LNCaP clone FGC (cell line): Measurements from ENCODE around the gene NTN5.

Experiments used
- DNase-seq: peaks from one replicate; pipeline ENCODE4 v3.0.0-alpha.2; 2011; ENCODE audit warnings: low read depth
- H3K4me3 ChIP-seq: 2 replicates; pipeline ENCODE4 v1.5.1; 2011; ENCODE audit warnings: mild to moderate bottlenecking, low read depth, low read length, control low read depth
- TF ChIP-seq, protein P1 (sequence below): IDR thresholded peaks from 2 replicates; pipeline ENCODE4 v1.5.1; 2012; ENCODE audit warnings: mild to moderate bottlenecking; ENCODE audit not compliant: control insufficient read depth, insufficient read depth; ENCODE audit errors: extremely low read depth

NTN5 gene

DNA sequence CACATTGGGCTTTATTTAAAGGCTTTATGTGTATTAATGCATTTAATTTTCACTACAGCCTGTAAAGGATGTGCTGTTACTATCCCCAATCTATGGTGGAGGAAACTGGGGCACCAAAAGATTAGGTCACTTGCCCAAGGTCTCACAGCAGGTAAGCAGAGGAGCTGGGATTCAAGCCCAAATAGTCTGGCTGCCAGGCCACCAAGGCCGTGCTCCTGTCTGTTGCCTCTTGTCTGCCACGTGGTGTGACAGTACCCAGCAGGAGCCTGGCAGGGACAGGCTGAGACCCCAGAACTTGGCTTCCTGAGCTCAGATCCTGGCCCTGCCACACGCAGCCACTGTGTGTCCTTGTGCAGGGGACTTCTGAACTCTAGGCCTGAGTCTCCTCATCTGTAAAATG lies 4.5 kb downstream of the NTN5 start:
- TF ChIP-seq, protein P1, sequence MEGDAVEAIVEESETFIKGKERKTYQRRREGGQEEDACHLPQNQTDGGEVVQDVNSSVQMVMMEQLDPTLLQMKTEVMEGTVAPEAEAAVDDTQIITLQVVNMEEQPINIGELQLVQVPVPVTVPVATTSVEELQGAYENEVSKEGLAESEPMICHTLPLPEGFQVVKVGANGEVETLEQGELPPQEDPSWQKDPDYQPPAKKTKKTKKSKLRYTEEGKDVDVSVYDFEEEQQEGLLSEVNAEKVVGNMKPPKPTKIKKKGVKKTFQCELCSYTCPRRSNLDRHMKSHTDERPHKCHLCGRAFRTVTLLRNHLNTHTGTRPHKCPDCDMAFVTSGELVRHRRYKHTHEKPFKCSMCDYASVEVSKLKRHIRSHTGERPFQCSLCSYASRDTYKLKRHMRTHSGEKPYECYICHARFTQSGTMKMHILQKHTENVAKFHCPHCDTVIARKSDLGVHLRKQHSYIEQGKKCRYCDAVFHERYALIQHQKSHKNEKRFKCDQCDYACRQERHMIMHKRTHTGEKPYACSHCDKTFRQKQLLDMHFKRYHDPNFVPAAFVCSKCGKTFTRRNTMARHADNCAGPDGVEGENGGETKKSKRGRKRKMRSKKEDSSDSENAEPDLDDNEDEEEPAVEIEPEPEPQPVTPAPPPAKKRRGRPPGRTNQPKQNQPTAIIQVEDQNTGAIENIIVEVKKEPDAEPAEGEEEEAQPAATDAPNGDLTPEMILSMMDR, result no peak
- H3K4me3 ChIP-seq, result no peak overlapping the region
- no peak for DNase-seq

DNA sequence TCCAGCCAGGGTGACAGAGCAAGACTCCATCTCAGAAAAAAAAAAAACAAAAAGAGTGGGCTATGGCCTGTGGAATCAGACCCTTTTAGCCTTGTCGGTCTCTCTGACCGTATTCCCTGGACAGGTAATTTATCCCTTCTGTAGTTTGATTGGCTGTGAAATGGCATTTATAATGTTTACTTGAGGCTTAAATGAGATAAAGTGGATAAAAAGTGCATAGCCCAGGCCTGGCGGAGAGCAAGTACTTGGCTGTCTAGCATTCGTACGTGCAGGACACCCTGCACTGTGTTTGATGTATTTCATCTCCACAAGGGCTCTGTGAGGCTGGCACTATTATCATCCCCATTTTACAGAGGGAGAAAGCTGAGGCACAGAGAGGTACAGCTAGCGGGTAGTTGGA lies 7.0 kb downstream of the NTN5 start:
- H3K4me3 ChIP-seq, result no peak overlapping the region
- no peak for DNase-seq
- TF ChIP-seq, protein P1, result no peak

DNA sequence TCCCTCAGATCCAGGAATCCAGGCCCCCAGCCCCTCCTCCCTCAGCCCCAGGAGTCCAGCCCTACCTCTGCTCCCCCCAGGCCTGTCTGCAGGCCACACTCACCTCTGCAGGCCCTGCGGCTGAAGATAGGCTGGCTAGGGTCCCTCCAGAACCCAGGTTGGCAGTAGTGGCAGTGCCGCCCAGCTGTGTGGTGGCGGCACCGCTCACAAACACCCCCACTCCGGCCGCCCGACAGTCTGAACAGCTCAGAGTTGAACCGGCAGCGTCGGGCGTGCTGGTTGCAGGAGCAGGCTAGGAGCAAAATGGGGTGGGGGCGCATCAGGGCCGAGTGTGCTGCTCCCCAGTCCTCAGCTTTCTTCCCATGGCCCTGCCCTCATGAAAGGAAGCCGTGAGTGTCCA lies 8.3 kb downstream of the NTN5 start:
- no peak overlapping the region for H3K4me3 ChIP-seq
- no peak for DNase-seq

DNA sequence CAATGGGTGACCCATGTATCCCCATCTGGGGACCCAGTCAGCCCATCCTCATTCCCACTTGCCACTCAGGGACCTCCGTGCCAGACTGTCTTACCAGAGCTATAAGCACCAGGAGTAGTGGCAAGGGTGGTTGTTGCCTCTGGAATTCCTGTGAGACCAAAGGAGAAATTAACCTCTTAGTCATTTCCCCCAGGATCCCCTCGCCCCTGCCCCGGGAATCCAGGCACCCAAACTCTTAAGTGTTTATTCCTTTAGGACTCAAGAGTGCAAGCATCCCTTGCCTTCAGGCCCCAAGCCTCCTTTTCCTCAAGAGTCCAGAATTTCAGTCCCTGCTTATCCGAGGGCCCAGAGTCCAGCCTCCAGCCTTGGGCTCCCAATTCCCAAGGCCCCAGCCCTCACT lies 9.2 kb downstream of the NTN5 start:
- H3K4me3 ChIP-seq, result no peak overlapping the region
- TF ChIP-seq, protein P1, result no peak

More for the DNA sequence above, 8.3 kb downstream of the NTN5 start:
- TF ChIP-seq, protein P1, result no peak

DNA sequence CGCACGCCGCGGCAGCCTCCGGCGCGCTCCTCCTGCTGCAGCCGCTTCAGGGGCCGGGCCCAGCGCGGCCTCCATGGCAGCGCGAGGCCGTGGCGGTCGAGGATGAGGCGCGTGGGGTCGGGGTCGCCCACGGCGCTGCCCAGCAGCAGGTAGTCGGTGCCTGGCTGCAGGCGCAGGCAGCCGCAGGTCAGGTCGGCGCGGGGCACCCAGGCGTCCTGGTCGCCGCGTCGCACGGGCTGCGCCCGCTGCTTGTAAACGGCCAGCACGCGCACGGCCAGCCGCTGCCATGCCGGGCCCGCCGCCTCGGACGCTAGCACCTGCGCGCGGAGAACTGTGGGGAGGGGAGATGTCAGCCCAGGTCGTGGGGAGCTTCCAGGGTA lies 11.1 kb downstream of the NTN5 start:
- no peak overlapping the region for H3K4me3 ChIP-seq
- TF ChIP-seq, protein P1, result no peak
- DNase-seq, result no peak

More for the DNA sequence above, 9.2 kb downstream of the NTN5 start:
- no peak for DNase-seq

DNA sequence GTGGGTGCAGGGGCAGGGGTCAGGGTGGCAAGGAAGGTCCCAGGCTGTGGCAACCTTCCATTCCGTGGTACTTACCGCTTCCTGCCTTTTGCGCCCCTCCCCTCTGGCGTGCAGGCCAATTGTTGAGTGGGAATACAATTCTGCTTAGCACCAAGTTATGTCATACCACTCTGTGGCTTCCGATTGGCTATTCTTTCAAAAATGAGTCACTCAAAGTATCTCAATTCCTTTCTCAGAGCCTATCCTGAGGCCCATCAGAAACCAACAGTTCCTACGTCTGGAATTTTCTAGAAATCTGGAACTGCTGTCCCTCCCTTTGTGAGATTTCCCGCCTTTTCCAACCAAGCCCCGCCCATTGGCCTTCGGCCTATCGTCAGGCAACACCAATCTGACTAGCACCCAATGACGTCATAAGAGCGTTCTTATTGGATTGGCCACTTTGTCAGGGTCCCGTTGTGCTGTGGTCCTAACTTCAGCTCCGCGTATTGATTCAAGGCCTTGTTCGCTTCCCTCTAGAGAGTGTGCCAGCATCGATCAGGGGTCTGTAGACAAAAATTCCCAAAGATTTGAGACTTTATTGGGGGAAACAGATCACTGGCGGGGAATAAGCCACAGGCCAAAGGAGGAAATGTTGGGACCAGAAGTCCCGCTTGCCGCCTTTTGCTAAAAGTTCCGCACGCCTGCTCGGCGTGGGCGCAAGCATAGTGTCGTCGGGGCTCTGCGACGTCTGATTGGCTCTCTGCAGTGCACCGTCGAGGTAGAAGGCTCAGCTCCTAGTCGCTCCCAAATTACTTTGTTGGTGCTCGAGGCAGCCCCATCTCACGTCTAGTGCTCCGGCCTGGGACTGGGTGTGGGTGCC lies 11.7 kb downstream of the NTN5 start:
- no peak for DNase-seq
- H3K4me3 ChIP-seq, result no peak overlapping the region
- TF ChIP-seq, protein P1, result no peak

DNA sequence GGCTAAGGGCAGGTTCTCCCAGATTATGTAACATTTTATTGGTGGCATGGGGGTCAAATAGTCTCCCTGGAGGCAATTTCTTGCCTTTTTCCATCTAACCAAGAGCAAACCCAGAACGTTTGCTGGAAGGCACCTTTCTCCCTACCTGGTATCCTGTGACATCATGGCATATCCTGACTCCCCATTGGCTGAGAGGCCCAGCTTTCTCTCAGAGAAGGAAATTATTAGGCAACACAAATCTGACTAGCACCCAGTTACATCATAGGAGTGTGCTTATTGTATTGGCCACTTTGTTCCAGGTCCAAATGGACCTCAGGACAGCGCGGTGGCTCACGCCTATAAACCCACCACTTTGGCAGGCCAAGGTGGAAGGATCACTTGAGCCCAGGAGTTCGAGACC lies 13.0 kb downstream of the NTN5 start:
- TF ChIP-seq, protein P1, result no peak
- DNase-seq, result no peak

More for the DNA sequence above, 13.0 kb downstream of the NTN5 start:
- no peak overlapping the region for H3K4me3 ChIP-seq
